HK-2 (cell line): ENCODE measurements around the gene SHISA6.

ENCODE experiments used
- DNase-seq: peaks from one replicate; pipeline ENCODE4 v3.0.0-alpha.2; 2018; ENCODE audit not compliant: unreplicated experiment

Gene SHISA6

GRCh38 chr17:11454096-11454495, 213.1 kb downstream of the SHISA6 start:
- DNase-seq = no peak

GRCh38 chr17:11458279-11458678, 217.3 kb downstream of the SHISA6 start:
- no peak for DNase-seq

GRCh38 chr17:11459861-11460331, 218.9 kb downstream of the SHISA6 start:
- no peak for DNase-seq

DNA sequence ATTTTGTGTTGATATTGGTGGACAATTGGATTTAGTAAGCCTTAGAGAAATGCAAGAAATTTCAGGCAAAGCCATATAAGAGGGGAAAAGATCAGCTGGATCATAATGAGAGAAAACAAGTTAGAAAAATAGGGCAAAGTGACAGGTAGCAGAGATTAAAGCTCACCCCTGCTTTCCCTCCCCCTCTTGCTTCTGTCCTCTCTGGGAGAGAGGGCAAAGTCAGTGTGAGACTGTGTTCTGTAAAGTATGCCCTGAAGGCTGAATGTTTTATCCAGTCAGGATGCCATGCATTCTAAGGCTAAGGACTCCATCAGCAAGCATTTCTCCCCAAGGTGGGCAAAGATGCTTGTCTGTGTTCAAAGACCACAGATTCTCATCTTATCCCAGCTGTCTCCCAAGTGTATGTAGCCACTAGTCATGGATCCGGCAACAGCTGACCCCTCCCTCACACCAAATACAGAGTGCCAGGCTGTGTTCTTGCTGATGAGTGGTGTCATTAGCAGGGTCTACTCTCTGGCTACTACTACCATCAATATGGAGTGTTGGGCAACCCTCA, 221.1 kb downstream of the SHISA6 start:
- no peak for DNase-seq

GRCh38 chr17:11467639-11468038, 226.6 kb downstream of the SHISA6 start:
- no peak for DNase-seq

DNA sequence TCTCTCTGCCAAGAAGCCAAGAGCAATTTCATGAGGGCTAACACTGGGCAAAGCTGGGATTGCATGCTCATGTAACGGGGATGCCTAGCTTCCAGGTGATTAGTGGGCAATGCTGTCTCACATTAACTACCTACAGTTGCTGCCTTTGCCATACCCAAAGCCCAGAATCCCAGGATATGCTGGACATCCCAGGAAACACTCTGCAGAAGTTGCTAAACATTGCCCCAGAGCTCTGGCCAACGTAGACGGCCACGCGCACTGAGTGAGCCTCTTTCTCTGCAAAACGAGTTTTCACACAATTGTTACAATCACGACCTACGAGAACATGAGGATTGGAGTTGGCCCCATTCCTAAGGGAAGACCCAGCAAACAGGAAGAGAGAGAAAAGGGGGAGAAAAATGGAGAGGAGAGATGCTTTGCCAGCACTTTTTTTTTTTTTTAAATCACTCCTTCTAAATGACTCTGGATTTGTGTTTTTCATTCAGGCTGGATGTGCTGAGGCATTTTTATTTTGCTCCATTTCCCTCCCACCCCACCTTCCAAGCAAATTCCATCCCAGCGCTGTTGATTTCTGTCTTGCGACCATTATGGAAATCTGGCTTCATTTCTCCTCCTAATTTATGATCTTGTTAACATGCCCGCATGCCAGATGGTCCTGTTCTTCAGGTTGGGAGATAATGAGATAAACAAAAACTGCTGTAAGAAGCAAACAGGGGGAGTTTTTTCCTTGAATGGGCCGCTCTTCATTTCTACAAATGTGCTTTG, 244.5 kb downstream of the SHISA6 start:
- DNase-seq = no peak

DNA sequence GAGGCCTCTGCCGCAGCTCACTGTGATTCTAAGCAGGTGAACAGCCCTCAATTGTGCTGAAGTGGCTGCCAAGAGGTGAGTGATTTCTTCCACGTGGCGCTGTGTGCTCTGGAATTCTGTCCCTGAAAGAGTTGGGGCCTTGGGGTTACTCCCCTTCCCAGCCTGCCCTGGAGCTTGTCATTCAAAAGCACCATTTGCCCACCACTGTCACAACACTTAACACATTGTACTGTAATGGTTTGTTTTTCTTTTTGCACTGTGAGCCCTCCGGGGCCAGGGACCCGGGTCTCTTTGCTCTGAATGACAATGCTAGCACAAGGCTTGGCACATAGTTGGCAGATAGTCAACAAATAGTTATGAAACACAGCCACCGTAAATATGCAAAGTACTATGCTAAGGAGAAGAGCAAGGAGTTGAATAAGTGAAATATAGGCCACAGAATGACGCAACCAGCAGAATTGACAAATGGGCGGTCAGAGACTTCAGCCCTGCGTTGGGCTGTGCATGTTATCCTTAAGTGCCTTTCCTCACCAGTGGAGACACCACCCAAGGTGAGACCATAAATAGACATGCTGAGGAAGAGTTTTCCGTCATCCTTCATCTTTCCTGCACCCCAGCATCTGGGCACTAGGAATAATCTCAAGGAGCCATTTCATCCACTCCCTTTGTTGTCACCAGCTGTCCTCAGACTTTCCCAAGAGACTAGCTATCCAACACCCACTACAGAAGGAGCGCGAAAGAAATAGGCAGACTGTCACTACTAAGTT, 245.3 kb downstream of the SHISA6 start:
- no peak for DNase-seq

GRCh38 chr17:11486868-11487310, 245.9 kb downstream of the SHISA6 start:
- DNase-seq = no peak

DNA sequence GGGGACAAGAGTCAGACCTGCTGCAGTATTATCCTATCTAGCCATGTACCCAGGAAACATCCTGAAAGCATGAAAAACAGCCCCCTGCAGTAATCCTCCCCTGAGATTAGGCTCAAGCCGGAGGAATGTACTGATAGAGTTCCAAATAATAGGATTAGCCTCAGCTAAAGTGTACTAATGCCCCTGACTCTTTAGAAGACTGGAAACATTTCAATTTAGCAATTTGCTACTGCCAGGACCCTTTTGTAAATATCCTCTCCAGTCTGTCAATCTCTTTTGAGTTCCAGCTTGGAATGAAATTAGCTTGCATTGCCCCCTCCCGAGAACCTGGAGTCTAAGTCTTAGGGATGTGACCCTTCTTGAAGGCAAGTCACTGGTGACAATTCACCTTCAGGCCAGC, 246.5 kb downstream of the SHISA6 start:
- DNase-seq = no peak

DNA sequence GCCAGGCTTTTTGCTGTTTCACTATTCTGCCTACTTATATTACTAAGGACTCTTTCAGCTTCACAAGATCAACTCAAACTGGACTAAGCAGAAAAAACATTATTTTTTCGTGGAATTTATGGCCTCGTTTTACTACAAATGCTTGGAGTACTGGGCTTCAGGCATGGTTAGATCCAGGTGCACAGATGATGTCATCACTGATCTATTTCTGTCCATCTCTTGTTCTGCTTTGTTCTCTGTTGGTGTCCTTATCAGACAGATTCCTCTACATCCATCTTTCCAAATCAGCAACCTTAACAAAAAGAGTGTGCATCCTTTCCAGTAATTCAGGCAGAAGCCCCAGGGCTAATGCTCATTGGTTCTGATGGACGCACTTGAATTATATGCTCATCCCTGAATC, 247.4 kb downstream of the SHISA6 start:
- DNase-seq = no peak

GRCh38 chr17:11490171-11490755, 249.2 kb downstream of the SHISA6 start:
- DNase-seq = no peak

DNA sequence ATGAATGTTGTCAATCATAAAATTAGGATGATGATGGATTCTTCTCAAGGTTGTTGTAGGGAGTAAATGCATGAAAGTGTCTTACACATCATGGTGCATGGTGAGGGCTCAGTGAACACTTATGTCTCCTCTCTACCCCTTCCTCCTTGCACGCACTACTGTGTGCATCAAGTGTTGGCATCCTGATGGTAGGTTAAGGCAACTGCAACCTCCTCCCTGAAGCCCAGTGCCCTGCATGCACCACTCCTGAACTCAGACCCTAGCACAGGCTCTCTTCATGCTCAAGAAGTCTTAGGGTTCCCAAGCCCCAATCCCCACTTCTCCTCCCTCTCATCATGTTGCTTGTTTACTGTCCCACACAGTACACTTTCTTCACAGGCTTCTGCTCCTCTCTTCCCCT, 251.5 kb downstream of the SHISA6 start:
- no peak for DNase-seq

GRCh38 chr17:11493936-11494335, 252.9 kb downstream of the SHISA6 start:
- DNase-seq = no peak

- no peak for DNase-seq
These were observed 254.6 kb downstream of the SHISA6 start for GRCh38 chr17:11495613-11496012.

GRCh38 chr17:11499881-11500280, 258.9 kb downstream of the SHISA6 start:
- DNase-seq = no peak

GRCh38 chr17:11503308-11504035, 262.5 kb downstream of the SHISA6 start:
- DNase-seq = no peak

GRCh38 chr17:11506635-11507034, 265.6 kb downstream of the SHISA6 start:
- DNase-seq = peak; percentile 43

DNA sequence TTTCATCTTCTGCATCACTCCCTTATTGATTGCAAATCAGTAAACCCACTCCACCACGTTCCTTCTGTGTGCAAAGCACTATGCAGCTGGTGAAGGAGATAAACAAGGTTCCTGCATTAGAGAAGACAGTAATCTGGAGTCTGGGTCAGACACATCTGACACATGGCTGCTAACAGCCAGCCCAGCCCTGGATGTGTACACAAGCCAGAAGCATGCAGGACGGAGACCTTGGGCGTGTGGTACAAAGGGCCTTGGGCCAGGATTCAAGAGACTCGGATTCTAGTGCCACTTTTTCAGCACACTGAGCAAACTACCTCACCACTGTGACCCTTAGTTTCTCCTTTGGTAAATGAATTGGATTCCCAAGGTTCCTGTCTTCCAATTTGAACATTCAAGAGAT, 270.7 kb downstream of the SHISA6 start:
- no peak for DNase-seq

- DNase-seq = no peak
These were observed 273.6 kb downstream of the SHISA6 start for GRCh38 chr17:11514565-11514964.

DNA sequence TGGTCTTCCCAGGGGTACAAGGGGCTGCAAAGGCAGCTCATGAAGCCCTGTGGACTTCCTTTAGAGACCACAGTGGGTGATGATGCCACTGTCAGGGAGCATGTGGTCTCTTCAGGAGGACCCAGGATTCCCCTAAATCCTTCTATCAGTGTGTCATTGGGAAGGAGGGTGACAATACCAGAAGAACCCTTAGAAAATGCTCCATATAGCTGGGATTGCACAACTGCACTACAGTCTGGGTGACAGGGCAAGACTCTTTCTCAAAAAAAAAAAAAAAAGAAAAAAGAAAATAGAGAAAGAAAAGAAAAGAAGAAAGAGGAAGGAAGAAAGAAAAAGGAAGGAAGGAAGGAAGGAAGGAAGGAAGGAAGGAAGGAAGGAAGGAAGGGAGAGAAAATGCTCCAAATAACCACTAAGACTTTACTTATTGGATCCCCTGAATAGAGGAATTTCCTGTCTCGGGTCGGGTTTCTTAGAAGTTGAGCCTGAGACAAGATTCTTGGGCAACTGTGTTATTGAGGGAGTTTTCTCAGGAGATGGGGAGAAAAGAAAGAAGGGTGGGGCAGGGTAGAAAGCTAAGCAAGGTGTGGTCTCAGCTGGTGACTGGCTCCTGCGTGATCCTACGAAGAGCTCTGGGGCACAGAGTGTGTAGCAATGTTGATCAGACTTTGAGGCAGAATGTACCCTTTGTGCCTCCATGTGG, 274.1 kb downstream of the SHISA6 start:
- DNase-seq = no peak

GRCh38 chr17:11515901-11516300, 274.9 kb downstream of the SHISA6 start:
- DNase-seq = no peak
